ENCODE results near the gene MAPK6.

DNA sequence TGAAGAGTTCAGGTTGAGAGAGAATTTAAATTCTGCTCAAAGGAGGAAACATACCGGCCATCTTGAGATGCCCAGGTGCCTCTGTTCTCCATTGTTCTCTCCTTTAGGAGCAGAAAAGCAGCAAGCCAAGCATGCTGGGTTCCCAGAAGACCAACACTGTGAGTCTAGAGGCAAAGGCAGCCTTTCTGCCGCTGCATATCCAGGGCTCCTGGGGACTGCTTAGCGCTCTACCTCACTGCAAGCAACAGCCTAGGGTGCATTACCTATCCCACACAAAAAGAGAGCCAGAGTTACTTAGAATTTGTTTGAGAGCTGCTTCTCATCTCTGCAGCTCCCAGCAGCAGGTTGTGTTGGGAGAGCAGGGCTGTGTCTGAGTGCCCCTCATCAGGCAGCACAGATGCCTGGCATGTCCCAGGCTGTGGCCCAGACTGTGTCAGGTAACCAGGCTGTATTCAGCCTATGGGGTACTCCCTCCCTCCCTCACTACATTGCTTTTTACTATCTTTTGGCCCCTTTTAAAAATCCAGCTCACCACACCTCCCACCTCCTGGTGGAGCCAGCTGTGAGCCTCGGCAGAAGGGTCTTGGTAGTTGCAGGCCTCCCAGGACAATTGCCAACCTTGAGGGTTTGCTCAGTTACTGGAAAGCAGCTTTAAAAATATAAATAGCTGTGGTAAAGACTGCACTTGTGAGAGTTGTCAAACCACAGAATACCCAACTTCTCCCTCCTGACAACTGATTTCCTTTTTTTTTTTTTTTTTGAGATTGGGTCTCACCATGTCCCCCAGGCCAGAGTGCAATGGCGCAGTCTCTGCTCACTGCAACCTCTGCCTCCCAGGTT lies 63.4 kb downstream of the MAPK6 start:
- TF ChIP-seq, protein P1, sequence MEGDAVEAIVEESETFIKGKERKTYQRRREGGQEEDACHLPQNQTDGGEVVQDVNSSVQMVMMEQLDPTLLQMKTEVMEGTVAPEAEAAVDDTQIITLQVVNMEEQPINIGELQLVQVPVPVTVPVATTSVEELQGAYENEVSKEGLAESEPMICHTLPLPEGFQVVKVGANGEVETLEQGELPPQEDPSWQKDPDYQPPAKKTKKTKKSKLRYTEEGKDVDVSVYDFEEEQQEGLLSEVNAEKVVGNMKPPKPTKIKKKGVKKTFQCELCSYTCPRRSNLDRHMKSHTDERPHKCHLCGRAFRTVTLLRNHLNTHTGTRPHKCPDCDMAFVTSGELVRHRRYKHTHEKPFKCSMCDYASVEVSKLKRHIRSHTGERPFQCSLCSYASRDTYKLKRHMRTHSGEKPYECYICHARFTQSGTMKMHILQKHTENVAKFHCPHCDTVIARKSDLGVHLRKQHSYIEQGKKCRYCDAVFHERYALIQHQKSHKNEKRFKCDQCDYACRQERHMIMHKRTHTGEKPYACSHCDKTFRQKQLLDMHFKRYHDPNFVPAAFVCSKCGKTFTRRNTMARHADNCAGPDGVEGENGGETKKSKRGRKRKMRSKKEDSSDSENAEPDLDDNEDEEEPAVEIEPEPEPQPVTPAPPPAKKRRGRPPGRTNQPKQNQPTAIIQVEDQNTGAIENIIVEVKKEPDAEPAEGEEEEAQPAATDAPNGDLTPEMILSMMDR (conservative IDR thresholded peaks at IDR 0.05), result no peak
- no peak for TF ChIP-seq EZH2 (IDR thresholded peaks at IDR 0.05; ENCODE audit: low read depth)

All from PC-9 (cell line).